WTC11 (cell line): ENCODE results near the gene NKAIN2. TPM values are rescaled to one million over a fixed set of nuclear protein-coding genes. Genes with fewer than 3 reads are reported as not detected.

Source experiments
- ATAC-seq: fragments of 200-7000 bp; cut with Tn5 transposase; 2 replicates; pipeline ENCODE4 v1.10.0; 2021; ENCODE audit warnings: mild to moderate bottlenecking, moderate library complexity
- CTCF ChIA-PET: fragments of 300-600 bp; sonication (Branson Sonifier 250); formaldehyde crosslinking; loops from one replicate; lab custom pipeline; 2021; ENCODE audit warnings: antibody characterized with exemption; lab: Charles Lee
- POLR2A ChIA-PET: fragments of 350-600 bp; sonication (Branson Sonifier 250); formaldehyde crosslinking; loops from one replicate; lab custom pipeline; 2021; ENCODE audit warnings: antibody characterized with exemption; lab: Charles Lee
- DNase-seq: peaks from one replicate; pipeline ENCODE4 v3.0.0; 2021; ENCODE audit warnings: low spot score
- H3K27ac Mint-ChIP-seq: 2 replicates; pipeline ENCODE4 v1.8.0; 2021; ENCODE audit warnings: mixed read lengths
- H3K27me3 Mint-ChIP-seq: 2 replicates; pipeline ENCODE4 v1.8.0; 2021; ENCODE audit warnings: low read depth, mild to moderate bottlenecking, moderate library complexity, mixed read lengths
- H3K36me3 Mint-ChIP-seq: 2 replicates; pipeline ENCODE4 v1.8.0; 2021; ENCODE audit warnings: mixed read lengths
- H3K4me1 Mint-ChIP-seq: 2 replicates; pipeline ENCODE4 v1.8.0; 2022; ENCODE audit warnings: mixed read lengths
- H3K4me3 Mint-ChIP-seq: 2 replicates; pipeline ENCODE4 v1.8.0; 2021; ENCODE audit warnings: mild to moderate bottlenecking, moderate library complexity, mixed read lengths
- H3K9me3 Mint-ChIP-seq: 2 replicates; pipeline ENCODE4 v1.8.0; 2021; ENCODE audit warnings: mixed read lengths
- ATF1 ChIP-seq: sonication (generic); formaldehyde crosslinking; IDR thresholded peaks from 2 replicates; pipeline ENCODE4 v1.8.1; 2023; ENCODE audit warnings: mild to moderate bottlenecking, moderate library complexity, missing genetic modification reagents
- FOXK1 ChIP-seq: sonication (generic); formaldehyde crosslinking; IDR thresholded peaks from 2 replicates; pipeline ENCODE4 v1.8.0; 2022; ENCODE audit warnings: mild to moderate bottlenecking, moderate library complexity, missing genetic modification reagents
- GRHL2 ChIP-seq: fragments of 250-450 bp; sonication (Bioruptor Pico); IDR thresholded peaks from 2 replicates; pipeline ENCODE4 v1.8.0; 2022; ENCODE audit warnings: mild to moderate bottlenecking, moderate library complexity; ENCODE audit not compliant: insufficient replicate concordance, severe bottlenecking
- HMGA2 ChIP-seq: fragments of 250-450 bp; sonication (Bioruptor Pico); IDR thresholded peaks from 2 replicates; pipeline ENCODE4 v1.4.0; 2021; ENCODE audit warnings: mild to moderate bottlenecking, moderate library complexity
- JUN ChIP-seq: sonication (generic); formaldehyde crosslinking; IDR thresholded peaks from 2 replicates; pipeline ENCODE4 v1.8.0; 2023; ENCODE audit warnings: mild to moderate bottlenecking, missing genetic modification reagents
- KAT7 ChIP-seq: sonication (generic); formaldehyde crosslinking; IDR thresholded peaks from 2 replicates; pipeline ENCODE4 v1.8.1; 2023; ENCODE audit warnings: missing genetic modification reagents, mild to moderate bottlenecking, borderline replicate concordance
- RELA ChIP-seq: sonication (generic); formaldehyde crosslinking; IDR thresholded peaks from 2 replicates; pipeline ENCODE4 v1.8.1; 2022; ENCODE audit warnings: missing genetic modification reagents, mild to moderate bottlenecking, borderline replicate concordance
- SOX15 ChIP-seq: fragments of 250-450 bp; sonication (Bioruptor Pico); IDR thresholded peaks from 2 replicates; pipeline ENCODE4 v1.9.0; 2021; ENCODE audit warnings: mild to moderate bottlenecking
- SP1 ChIP-seq: sonication (generic); formaldehyde crosslinking; conservative IDR thresholded peaks from 2 replicates; pipeline ENCODE4 v1.8.1; 2022; ENCODE audit warnings: missing genetic modification reagents
- ZNF138 ChIP-seq: sonication (generic); formaldehyde crosslinking; conservative IDR thresholded peaks from 2 replicates; pipeline ENCODE4 v1.8.1; 2022; ENCODE audit warnings: mild to moderate bottlenecking, moderate library complexity, missing genetic modification reagents
- ZNF219 ChIP-seq: sonication (generic); formaldehyde crosslinking; IDR thresholded peaks from 2 replicates; pipeline ENCODE4 v1.8.0; 2023; ENCODE audit warnings: missing genetic modification reagents, mild to moderate bottlenecking, borderline replicate concordance
- ZNF263 ChIP-seq: sonication (generic); formaldehyde crosslinking; IDR thresholded peaks from 2 replicates; pipeline ENCODE4 v1.8.1; 2022; ENCODE audit warnings: low read depth, mild to moderate bottlenecking, moderate library complexity, missing genetic modification reagents
- ZNF416 ChIP-seq: fragments of 250-450 bp; sonication (Bioruptor Pico); IDR thresholded peaks from 2 replicates; pipeline ENCODE4 v1.9.0; 2021; ENCODE audit warnings: mild to moderate bottlenecking, inconsistent platforms
- ZNF423 ChIP-seq: fragments of 250-450 bp; sonication (Bioruptor Pico); IDR thresholded peaks from 2 replicates; pipeline ENCODE4 v2.1.2; 2022; ENCODE audit warnings: mild to moderate bottlenecking, moderate library complexity
- total RNA-seq: library from RNA; stranded (reverse); gene quantifications from 3 replicates; pipeline ENCODE4 v1.2.3, GENCODE V29; 2021
- TF ChIP-seq, protein P1 (sequence below): sonication (generic); formaldehyde crosslinking; IDR thresholded peaks from 2 replicates; pipeline ENCODE4 v1.8.1; 2023; ENCODE audit warnings: mild to moderate bottlenecking, missing genetic modification reagents, borderline replicate concordance
- TF ChIP-seq, protein P2 (sequence below): sonication (generic); formaldehyde crosslinking; IDR thresholded peaks from 2 replicates; pipeline ENCODE4 v1.8.1; 2022; ENCODE audit warnings: mild to moderate bottlenecking, missing genetic modification reagents, moderate library complexity, borderline replicate concordance
- TF ChIP-seq, protein P3 (sequence below): fragments of 250-450 bp; sonication (Bioruptor Pico); IDR thresholded peaks from 2 replicates; pipeline ENCODE4 v1.9.0; 2021; ENCODE audit warnings: mild to moderate bottlenecking
- TF ChIP-seq, protein P4 (sequence below): sonication (generic); formaldehyde crosslinking; IDR thresholded peaks from 2 replicates; pipeline ENCODE4 v1.8.0; 2022; ENCODE audit warnings: missing genetic modification reagents
- TF ChIP-seq, protein P5 (sequence below): sonication (generic); formaldehyde crosslinking; IDR thresholded peaks from 2 replicates; pipeline ENCODE4 v1.8.1; 2022; ENCODE audit warnings: mild to moderate bottlenecking, moderate library complexity, missing genetic modification reagents
- TF ChIP-seq, protein P6 (sequence below): sonication (generic); formaldehyde crosslinking; IDR thresholded peaks from 2 replicates; pipeline ENCODE4 v1.8.0; 2022; ENCODE audit warnings: mild to moderate bottlenecking, missing genetic modification reagents
- TF ChIP-seq, protein P7 (sequence below): sonication (generic); formaldehyde crosslinking; IDR thresholded peaks from 2 replicates; pipeline ENCODE4 v1.8.1; 2023; ENCODE audit warnings: mild to moderate bottlenecking, missing genetic modification reagents
- TF ChIP-seq, protein P8 (sequence below): sonication (generic); formaldehyde crosslinking; conservative IDR thresholded peaks from 2 replicates; pipeline ENCODE4 v1.8.1; 2022; ENCODE audit warnings: mild to moderate bottlenecking, missing genetic modification reagents

NKAIN2 gene
- total RNA-seq, 1 experiment from 2014 or later = 0.33 TPM

DNA sequence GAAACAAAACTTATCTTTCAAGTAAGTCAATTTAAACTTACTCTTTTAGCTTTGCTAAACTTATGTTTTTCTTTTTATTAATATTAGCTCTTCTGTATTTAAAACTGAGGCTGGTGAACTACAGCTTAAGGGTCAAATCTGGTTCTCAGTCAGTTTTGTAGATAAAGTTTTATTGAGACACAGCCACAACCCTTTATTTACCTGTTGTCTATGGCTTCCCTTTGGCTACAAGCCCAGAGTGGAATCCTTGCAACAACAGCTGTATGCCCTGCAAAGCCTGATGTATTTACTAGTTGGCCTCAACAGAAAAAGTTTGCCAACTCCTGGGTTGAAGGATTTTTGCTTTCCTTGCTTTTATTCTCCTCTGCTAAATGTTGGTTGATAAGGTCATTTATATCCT lies 667.1 kb downstream of the NKAIN2 start:
- ATAC-seq = no peak
- TF ChIP-seq SP1 (CRISPR knock-in tag) = no peak
- TF ChIP-seq, protein P1, sequence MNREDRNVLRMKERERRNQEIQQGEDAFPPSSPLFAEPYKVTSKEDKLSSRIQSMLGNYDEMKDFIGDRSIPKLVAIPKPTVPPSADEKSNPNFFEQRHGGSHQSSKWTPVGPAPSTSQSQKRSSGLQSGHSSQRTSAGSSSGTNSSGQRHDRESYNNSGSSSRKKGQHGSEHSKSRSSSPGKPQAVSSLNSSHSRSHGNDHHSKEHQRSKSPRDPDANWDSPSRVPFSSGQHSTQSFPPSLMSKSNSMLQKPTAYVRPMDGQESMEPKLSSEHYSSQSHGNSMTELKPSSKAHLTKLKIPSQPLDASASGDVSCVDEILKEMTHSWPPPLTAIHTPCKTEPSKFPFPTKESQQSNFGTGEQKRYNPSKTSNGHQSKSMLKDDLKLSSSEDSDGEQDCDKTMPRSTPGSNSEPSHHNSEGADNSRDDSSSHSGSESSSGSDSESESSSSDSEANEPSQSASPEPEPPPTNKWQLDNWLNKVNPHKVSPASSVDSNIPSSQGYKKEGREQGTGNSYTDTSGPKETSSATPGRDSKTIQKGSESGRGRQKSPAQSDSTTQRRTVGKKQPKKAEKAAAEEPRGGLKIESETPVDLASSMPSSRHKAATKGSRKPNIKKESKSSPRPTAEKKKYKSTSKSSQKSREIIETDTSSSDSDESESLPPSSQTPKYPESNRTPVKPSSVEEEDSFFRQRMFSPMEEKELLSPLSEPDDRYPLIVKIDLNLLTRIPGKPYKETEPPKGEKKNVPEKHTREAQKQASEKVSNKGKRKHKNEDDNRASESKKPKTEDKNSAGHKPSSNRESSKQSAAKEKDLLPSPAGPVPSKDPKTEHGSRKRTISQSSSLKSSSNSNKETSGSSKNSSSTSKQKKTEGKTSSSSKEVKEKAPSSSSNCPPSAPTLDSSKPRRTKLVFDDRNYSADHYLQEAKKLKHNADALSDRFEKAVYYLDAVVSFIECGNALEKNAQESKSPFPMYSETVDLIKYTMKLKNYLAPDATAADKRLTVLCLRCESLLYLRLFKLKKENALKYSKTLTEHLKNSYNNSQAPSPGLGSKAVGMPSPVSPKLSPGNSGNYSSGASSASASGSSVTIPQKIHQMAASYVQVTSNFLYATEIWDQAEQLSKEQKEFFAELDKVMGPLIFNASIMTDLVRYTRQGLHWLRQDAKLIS = no peak
- no peak for TF ChIP-seq FOXK1
- no peak for TF ChIP-seq ZNF416
- TF ChIP-seq, protein P2, sequence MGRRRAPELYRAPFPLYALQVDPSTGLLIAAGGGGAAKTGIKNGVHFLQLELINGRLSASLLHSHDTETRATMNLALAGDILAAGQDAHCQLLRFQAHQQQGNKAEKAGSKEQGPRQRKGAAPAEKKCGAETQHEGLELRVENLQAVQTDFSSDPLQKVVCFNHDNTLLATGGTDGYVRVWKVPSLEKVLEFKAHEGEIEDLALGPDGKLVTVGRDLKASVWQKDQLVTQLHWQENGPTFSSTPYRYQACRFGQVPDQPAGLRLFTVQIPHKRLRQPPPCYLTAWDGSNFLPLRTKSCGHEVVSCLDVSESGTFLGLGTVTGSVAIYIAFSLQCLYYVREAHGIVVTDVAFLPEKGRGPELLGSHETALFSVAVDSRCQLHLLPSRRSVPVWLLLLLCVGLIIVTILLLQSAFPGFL (CRISPR knock-in tag) = no peak
- TF ChIP-seq ZNF263 (CRISPR knock-in tag) = no peak
- TF ChIP-seq ATF1 (CRISPR knock-in tag) = no peak
- TF ChIP-seq ZNF138 (CRISPR knock-in tag) = no peak
- TF ChIP-seq KAT7 (CRISPR knock-in tag) = no peak
- TF ChIP-seq, protein P3, sequence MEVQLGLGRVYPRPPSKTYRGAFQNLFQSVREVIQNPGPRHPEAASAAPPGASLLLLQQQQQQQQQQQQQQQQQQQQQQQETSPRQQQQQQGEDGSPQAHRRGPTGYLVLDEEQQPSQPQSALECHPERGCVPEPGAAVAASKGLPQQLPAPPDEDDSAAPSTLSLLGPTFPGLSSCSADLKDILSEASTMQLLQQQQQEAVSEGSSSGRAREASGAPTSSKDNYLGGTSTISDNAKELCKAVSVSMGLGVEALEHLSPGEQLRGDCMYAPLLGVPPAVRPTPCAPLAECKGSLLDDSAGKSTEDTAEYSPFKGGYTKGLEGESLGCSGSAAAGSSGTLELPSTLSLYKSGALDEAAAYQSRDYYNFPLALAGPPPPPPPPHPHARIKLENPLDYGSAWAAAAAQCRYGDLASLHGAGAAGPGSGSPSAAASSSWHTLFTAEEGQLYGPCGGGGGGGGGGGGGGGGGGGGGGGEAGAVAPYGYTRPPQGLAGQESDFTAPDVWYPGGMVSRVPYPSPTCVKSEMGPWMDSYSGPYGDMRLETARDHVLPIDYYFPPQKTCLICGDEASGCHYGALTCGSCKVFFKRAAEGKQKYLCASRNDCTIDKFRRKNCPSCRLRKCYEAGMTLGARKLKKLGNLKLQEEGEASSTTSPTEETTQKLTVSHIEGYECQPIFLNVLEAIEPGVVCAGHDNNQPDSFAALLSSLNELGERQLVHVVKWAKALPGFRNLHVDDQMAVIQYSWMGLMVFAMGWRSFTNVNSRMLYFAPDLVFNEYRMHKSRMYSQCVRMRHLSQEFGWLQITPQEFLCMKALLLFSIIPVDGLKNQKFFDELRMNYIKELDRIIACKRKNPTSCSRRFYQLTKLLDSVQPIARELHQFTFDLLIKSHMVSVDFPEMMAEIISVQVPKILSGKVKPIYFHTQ (CRISPR knock-in tag) = no peak
- no peak for TF ChIP-seq HMGA2 (CRISPR knock-in tag)
- TF ChIP-seq RELA (CRISPR knock-in tag) = no peak
- no peak for TF ChIP-seq GRHL2 (CRISPR knock-in tag)
- TF ChIP-seq, protein P4, sequence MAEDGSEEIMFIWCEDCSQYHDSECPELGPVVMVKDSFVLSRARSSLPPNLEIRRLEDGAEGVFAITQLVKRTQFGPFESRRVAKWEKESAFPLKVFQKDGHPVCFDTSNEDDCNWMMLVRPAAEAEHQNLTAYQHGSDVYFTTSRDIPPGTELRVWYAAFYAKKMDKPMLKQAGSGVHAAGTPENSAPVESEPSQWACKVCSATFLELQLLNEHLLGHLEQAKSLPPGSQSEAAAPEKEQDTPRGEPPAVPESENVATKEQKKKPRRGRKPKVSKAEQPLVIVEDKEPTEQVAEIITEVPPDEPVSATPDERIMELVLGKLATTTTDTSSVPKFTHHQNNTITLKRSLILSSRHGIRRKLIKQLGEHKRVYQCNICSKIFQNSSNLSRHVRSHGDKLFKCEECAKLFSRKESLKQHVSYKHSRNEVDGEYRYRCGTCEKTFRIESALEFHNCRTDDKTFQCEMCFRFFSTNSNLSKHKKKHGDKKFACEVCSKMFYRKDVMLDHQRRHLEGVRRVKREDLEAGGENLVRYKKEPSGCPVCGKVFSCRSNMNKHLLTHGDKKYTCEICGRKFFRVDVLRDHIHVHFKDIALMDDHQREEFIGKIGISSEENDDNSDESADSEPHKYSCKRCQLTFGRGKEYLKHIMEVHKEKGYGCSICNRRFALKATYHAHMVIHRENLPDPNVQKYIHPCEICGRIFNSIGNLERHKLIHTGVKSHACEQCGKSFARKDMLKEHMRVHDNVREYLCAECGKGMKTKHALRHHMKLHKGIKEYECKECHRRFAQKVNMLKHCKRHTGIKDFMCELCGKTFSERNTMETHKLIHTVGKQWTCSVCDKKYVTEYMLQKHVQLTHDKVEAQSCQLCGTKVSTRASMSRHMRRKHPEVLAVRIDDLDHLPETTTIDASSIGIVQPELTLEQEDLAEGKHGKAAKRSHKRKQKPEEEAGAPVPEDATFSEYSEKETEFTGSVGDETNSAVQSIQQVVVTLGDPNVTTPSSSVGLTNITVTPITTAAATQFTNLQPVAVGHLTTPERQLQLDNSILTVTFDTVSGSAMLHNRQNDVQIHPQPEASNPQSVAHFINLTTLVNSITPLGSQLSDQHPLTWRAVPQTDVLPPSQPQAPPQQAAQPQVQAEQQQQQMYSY = no peak
- Mint-ChIP-seq H3K36me3 (no peaks in the 10 kb centered on the region), H3K4me3 (no peak overlapping the region), H3K27ac (no peak overlapping the region), H3K4me1 (peaks cover 2% of the 10 kb centered on the region), H3K27me3 (no peaks in the 10 kb centered on the region), H3K9me3 (no peaks in the 10 kb centered on the region)
- ChIA-PET CTCF (no interaction called here), POLR2A (no interaction called here)
- DNase-seq = no peak

DNA sequence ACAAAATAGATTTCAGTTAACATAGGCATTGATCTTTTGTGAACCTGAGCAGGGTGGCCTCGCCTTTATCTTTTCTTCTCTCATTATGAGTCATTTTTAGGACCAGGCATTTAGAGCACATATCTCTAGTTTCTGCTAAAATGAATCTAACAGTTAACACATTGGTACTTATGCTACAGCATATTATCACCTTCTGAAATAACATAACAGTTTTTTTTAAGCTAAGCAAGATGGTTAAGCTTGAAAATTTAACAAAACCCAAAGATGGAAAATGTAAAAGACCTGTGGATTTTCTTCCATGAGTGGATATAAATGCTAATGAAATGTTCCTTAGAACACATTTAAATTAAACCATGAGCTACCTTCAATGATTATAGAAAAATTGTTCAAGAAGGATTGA lies 671.5 kb downstream of the NKAIN2 start:
- no peak for DNase-seq
- ATAC-seq = no peak
- Mint-ChIP-seq H3K4me3 (no peak overlapping the region), H3K9me3 (no peaks in the 10 kb centered on the region), H3K4me1 (peaks cover 8% of the 10 kb centered on the region), H3K36me3 (no peaks in the 10 kb centered on the region), H3K27ac (no peak overlapping the region), H3K27me3 (no peaks in the 10 kb centered on the region)
- ChIA-PET CTCF (no interaction called here), POLR2A (no interaction called here)
- TF ChIP-seq JUN (CRISPR knock-in tag) = no peak
- no peak for TF ChIP-seq SOX15 (CRISPR knock-in tag)
- no peak for TF ChIP-seq ZNF423
- no peak for TF ChIP-seq ZNF219 (CRISPR knock-in tag)
- TF ChIP-seq, protein P5, sequence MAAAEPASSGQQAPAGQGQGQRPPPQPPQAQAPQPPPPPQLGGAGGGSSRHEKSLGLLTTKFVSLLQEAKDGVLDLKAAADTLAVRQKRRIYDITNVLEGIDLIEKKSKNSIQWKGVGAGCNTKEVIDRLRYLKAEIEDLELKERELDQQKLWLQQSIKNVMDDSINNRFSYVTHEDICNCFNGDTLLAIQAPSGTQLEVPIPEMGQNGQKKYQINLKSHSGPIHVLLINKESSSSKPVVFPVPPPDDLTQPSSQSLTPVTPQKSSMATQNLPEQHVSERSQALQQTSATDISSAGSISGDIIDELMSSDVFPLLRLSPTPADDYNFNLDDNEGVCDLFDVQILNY (CRISPR knock-in tag) = no peak
- TF ChIP-seq, protein P6, sequence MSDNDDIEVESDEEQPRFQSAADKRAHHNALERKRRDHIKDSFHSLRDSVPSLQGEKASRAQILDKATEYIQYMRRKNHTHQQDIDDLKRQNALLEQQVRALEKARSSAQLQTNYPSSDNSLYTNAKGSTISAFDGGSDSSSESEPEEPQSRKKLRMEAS = no peak
- TF ChIP-seq, protein P7, sequence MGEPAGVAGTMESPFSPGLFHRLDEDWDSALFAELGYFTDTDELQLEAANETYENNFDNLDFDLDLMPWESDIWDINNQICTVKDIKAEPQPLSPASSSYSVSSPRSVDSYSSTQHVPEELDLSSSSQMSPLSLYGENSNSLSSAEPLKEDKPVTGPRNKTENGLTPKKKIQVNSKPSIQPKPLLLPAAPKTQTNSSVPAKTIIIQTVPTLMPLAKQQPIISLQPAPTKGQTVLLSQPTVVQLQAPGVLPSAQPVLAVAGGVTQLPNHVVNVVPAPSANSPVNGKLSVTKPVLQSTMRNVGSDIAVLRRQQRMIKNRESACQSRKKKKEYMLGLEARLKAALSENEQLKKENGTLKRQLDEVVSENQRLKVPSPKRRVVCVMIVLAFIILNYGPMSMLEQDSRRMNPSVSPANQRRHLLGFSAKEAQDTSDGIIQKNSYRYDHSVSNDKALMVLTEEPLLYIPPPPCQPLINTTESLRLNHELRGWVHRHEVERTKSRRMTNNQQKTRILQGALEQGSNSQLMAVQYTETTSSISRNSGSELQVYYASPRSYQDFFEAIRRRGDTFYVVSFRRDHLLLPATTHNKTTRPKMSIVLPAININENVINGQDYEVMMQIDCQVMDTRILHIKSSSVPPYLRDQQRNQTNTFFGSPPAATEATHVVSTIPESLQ (CRISPR knock-in tag) = no peak
- TF ChIP-seq, protein P8, sequence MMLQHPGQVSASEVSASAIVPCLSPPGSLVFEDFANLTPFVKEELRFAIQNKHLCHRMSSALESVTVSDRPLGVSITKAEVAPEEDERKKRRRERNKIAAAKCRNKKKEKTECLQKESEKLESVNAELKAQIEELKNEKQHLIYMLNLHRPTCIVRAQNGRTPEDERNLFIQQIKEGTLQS (CRISPR knock-in tag) = no peak
